ACC112 (cell line): ENCODE data around the gene WIPI1.

Source experiments
- H2AFZ ChIP-seq: fragments of 200-600 bp; sonication (generic); one replicate; pipeline ENCODE4 v1.6.0; 2017; ENCODE audit warnings: antibody characterized with exemption, low read length; ENCODE audit not compliant: unreplicated experiment
- H3K27ac ChIP-seq: fragments of 200-600 bp; sonication (generic); 2 replicates; pipeline ENCODE4 v1.5.1; 2014; ENCODE audit warnings: low read depth, mild to moderate bottlenecking, antibody characterized with exemption, low read length, moderate library complexity
- H3K27me3 ChIP-seq: fragments of 200-600 bp; sonication (generic); 2 replicates; pipeline ENCODE4 v1.6.1; 2014; ENCODE audit warnings: mild to moderate bottlenecking, antibody characterized with exemption, low read length, moderate library complexity, mixed read lengths; ENCODE audit not compliant: insufficient read depth
- H3K36me3 ChIP-seq: fragments of 200-600 bp; sonication (generic); 2 replicates; pipeline ENCODE4 v1.6.1; 2016; ENCODE audit warnings: mild to moderate bottlenecking, antibody characterized with exemption, low read length, moderate library complexity, mixed read lengths; ENCODE audit not compliant: insufficient read depth
- H3K4me1 ChIP-seq: fragments of 200-600 bp; sonication (generic); one replicate; pipeline ENCODE4 v1.6.1; 2016; ENCODE audit warnings: low read length, mixed read lengths; ENCODE audit not compliant: insufficient read depth, unreplicated experiment, control insufficient read depth
- H3K4me3 ChIP-seq: fragments of 200-600 bp; sonication (generic); 2 replicates; pipeline ENCODE4 v1.5.1; 2014; ENCODE audit warnings: mild to moderate bottlenecking, low read depth, low read length
- H3K79me2 ChIP-seq: fragments of 200-600 bp; sonication (generic); one replicate; pipeline ENCODE4 v1.6.0; 2016; ENCODE audit warnings: low read length; ENCODE audit not compliant: control insufficient read depth, unreplicated experiment, insufficient read depth

The WIPI1 gene

DNA sequence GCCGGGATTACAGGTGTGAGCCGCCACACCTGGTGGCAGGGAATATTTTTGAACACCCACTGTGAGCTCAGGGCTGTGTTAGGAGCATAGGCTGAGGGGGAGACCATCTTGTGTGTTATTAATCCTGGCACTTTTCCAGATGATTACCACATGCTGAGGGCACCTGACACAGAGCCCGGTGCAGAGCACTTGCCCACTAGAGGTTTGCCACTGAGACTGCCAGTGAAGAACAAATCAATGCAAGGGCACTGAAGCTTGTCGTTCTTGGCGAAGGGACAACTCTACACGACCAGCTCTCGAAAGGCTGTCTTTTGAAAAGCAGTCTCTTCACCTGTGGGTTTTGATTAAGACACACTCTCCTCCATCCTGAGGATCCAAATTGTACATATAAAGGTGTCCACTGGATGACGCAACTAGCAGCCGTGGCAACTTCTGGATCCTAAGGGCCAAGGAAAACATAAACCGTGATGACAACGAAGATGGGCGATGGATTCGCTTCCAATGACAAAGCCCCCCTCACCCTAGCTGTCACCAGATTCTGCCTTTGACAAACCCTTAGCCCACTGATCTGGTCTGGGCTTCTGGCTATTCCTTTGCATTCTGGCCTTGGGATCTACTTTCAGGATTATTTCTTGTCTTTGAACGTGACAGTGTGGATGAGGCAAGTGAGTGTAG is 28.7 kb downstream of the WIPI1 start:
- H3K79me2 ChIP-seq = no peaks in the 10 kb centered on the region
- no peak overlapping the region for H2AFZ ChIP-seq
- no peaks in the 10 kb centered on the region for H3K27me3 ChIP-seq
- peaks cover 23% of the 10 kb centered on the region; the same call in 1 of the 2 replicates for H3K36me3 ChIP-seq
- H3K27ac ChIP-seq = no peak overlapping the region
- no peak overlapping the region for H3K4me3 ChIP-seq
- H3K4me1 ChIP-seq = no peaks in the 10 kb centered on the region

- H3K4me1 ChIP-seq = no peaks in the 10 kb centered on the region
- H2AFZ ChIP-seq = no peak overlapping the region
- no peak overlapping the region for H3K4me3 ChIP-seq
- H3K27ac ChIP-seq = no peak overlapping the region
- H3K36me3 ChIP-seq = peaks cover 27% of the 10 kb centered on the region; the same call in 1 of the 2 replicates
- H3K79me2 ChIP-seq = no peaks in the 10 kb centered on the region
- no peaks in the 10 kb centered on the region for H3K27me3 ChIP-seq
Measured at GRCh38 chr17:68427575-68427974, 29.7 kb downstream of the WIPI1 start.

- no peaks in the 10 kb centered on the region for H3K79me2 ChIP-seq
- peaks cover 33% of the 10 kb centered on the region for H3K36me3 ChIP-seq
- no peak overlapping the region for H2AFZ ChIP-seq
- H3K27ac ChIP-seq = no peak overlapping the region
- no peaks in the 10 kb centered on the region for H3K4me1 ChIP-seq
- H3K4me3 ChIP-seq = no peak overlapping the region
- no peaks in the 10 kb centered on the region for H3K27me3 ChIP-seq
Measured at GRCh38 chr17:68425979-68426378, 31.3 kb downstream of the WIPI1 start.

DNA sequence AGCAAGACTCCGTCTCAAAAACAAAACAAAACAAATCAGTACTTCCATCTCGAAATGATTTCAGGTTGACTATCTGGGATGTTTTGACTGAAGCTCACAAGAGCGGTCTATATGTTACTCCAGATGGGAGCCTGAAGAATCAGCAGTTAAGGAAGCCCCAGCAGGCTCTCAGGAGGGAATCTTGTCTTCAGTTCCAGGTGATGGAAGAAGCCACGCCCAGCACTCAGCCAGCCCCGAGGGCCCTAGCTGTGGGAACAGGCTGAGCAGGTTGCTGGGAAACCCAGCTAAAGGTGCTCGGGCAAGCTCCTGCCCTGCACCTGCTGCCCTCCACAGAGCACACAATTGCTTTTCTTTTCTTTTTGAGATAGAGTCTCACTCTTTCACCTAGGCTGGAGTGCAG is 32.4 kb downstream of the WIPI1 start:
- H3K36me3 ChIP-seq = peaks cover 39% of the 10 kb centered on the region
- H3K4me1 ChIP-seq = no peaks in the 10 kb centered on the region
- H3K27ac ChIP-seq = no peak overlapping the region
- no peaks in the 10 kb centered on the region for H3K79me2 ChIP-seq
- no peaks in the 10 kb centered on the region for H3K27me3 ChIP-seq
- H3K4me3 ChIP-seq = no peak overlapping the region
- H2AFZ ChIP-seq = no peak overlapping the region

DNA sequence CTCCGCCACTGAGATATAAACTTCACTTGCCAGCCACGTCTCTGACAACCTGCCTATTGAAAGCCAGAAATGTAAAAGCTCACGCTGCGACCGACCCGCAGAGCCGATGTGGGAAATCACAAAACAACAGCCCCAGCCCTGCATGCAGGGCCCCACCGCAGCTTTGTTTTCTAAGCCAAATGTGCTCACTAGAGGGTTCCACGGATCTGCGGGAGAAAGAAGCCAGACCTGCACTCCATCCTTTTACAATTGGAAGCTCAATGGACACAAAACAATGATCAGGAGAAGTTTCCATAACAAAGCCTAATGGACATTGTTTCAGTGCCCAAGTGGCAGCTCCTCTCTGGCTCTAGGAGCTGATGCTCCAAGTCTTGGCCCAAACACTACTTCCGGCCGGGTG is 33.1 kb downstream of the WIPI1 start:
- no peak overlapping the region for H3K27ac ChIP-seq
- no peak overlapping the region for H2AFZ ChIP-seq
- H3K36me3 ChIP-seq = peaks cover 45% of the 10 kb centered on the region
- H3K4me1 ChIP-seq = no peaks in the 10 kb centered on the region
- H3K79me2 ChIP-seq = no peaks in the 10 kb centered on the region
- H3K4me3 ChIP-seq = no peak overlapping the region
- no peaks in the 10 kb centered on the region for H3K27me3 ChIP-seq

DNA sequence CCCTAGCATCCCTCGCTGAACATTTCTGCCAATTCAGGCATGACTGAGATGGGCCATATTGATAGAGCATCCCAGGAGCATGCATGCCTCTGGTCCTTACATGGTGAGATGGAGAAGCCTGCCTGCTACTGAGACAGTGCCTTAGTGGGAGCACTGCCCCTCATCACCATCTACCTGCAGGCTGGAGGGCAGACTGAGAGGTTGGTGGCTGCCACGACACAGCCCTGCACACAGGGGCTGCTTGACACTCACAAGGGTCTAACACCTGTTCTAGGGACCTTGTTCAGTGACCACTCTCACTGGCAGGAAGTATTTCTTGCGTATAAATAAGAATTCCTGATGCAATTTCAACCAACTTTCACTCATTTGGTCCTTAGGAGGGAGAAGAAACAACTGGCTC is 34.0 kb downstream of the WIPI1 start:
- H3K79me2 ChIP-seq = no peaks in the 10 kb centered on the region
- H3K27ac ChIP-seq = no peak overlapping the region
- no peaks in the 10 kb centered on the region for H3K4me1 ChIP-seq
- H2AFZ ChIP-seq = no peak overlapping the region
- peaks cover 38% of the 10 kb centered on the region for H3K36me3 ChIP-seq
- H3K4me3 ChIP-seq = no peak overlapping the region
- H3K27me3 ChIP-seq = no peaks in the 10 kb centered on the region

GRCh38 chr17:68422821-68423220 is 34.5 kb downstream of the WIPI1 start:
- Histone ChIP-seq H3K27me3 (no peaks in the 10 kb centered on the region), H3K4me3 (no peak overlapping the region), H3K79me2 (no peaks in the 10 kb centered on the region), H2AFZ (no peak overlapping the region), H3K36me3 (peaks cover 38% of the 10 kb centered on the region), H3K4me1 (no peaks in the 10 kb centered on the region), H3K27ac (no peak overlapping the region)

- H3K79me2 ChIP-seq = no peaks in the 10 kb centered on the region
- H2AFZ ChIP-seq = no peak overlapping the region
- no peaks in the 10 kb centered on the region for H3K27me3 ChIP-seq
- no peak overlapping the region for H3K4me3 ChIP-seq
- H3K4me1 ChIP-seq = no peaks in the 10 kb centered on the region
- no peak overlapping the region for H3K27ac ChIP-seq
- peaks cover 38% of the 10 kb centered on the region for H3K36me3 ChIP-seq
Measured at GRCh38 chr17:68421486-68421885, 35.8 kb downstream of the WIPI1 start.

- no peaks in the 10 kb centered on the region for H3K79me2 ChIP-seq
- H3K27me3 ChIP-seq = no peaks in the 10 kb centered on the region
- peaks cover 33% of the 10 kb centered on the region for H3K36me3 ChIP-seq
- no peak overlapping the region for H3K4me3 ChIP-seq
- no peak overlapping the region for H2AFZ ChIP-seq
- no peak overlapping the region for H3K27ac ChIP-seq
- no peaks in the 10 kb centered on the region for H3K4me1 ChIP-seq
Measured at GRCh38 chr17:68420065-68420464, 37.2 kb downstream of the WIPI1 start.

GRCh38 chr17:68418876-68419275 is 38.4 kb downstream of the WIPI1 start:
- Histone ChIP-seq H3K4me1 (no peaks in the 10 kb centered on the region), H3K27me3 (no peaks in the 10 kb centered on the region), H3K36me3 (peaks cover 33% of the 10 kb centered on the region), H3K27ac (no peak overlapping the region), H3K79me2 (no peaks in the 10 kb centered on the region), H3K4me3 (no peak overlapping the region), H2AFZ (no peak overlapping the region)

DNA sequence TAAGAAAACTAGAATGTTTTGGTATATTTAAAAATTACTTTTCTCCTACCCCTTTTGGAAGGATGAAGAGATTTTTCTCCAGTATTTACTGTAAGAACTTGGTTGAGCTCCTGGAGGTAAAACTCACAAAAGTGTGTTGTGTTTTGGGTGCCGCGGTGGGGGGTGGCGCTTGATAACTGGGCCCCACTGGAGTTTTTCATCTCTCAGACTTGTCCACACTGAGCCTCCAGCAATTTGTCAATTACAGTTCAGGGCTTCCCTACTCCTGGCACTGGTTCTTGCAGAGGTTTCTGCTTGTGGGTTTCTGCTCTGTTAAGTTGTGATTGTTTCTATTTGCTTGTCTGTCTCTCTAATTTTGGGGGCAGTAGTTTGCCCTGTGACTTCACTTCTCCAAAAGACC is 40.0 kb downstream of the WIPI1 start:
- no peaks in the 10 kb centered on the region for H3K4me1 ChIP-seq
- H3K36me3 ChIP-seq = peaks cover 23% of the 10 kb centered on the region
- H2AFZ ChIP-seq = no peak overlapping the region
- H3K4me3 ChIP-seq = no peak overlapping the region
- no peaks in the 10 kb centered on the region for H3K79me2 ChIP-seq
- H3K27ac ChIP-seq = no peak overlapping the region
- no peaks in the 10 kb centered on the region for H3K27me3 ChIP-seq
